Prostate gland (tissue), 2 donors: ENCODE measurements around the gene CNBD2.

Source experiments
- POLR2A ChIP-seq: fragments of 450-650 bp; IDR thresholded peaks from one replicate; pipeline ENCODE4 v1.6.1; 2016; ENCODE audit warnings: antibody characterized with exemption, mild to moderate bottlenecking
- POLR2AphosphoS5 ChIP-seq: sonication (generic); formaldehyde crosslinking; IDR thresholded peaks from one replicate; pipeline ENCODE4 v1.6.1; 2017; ENCODE audit warnings: antibody characterized with exemption
- TF ChIP-seq, protein P1 (sequence below), 4 experiments: fragments of 200-600 bp in 2 of 4; fragments of 450-650 bp in 2 of 4; sonication (generic) in 2 of 4; IDR thresholded peaks; 1 replicate in 3 of 4; 2 replicates in 1 of 4; pipeline ENCODE4 v1.5.1; 2016 to 2019; ENCODE audit warnings: antibody characterized with exemption in 4 of 4, mild to moderate bottlenecking in 2 of 4, moderate library complexity in 2 of 4

- TF ChIP-seq, protein P1, sequence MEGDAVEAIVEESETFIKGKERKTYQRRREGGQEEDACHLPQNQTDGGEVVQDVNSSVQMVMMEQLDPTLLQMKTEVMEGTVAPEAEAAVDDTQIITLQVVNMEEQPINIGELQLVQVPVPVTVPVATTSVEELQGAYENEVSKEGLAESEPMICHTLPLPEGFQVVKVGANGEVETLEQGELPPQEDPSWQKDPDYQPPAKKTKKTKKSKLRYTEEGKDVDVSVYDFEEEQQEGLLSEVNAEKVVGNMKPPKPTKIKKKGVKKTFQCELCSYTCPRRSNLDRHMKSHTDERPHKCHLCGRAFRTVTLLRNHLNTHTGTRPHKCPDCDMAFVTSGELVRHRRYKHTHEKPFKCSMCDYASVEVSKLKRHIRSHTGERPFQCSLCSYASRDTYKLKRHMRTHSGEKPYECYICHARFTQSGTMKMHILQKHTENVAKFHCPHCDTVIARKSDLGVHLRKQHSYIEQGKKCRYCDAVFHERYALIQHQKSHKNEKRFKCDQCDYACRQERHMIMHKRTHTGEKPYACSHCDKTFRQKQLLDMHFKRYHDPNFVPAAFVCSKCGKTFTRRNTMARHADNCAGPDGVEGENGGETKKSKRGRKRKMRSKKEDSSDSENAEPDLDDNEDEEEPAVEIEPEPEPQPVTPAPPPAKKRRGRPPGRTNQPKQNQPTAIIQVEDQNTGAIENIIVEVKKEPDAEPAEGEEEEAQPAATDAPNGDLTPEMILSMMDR (IDR thresholded peaks at IDR 0.05), result no peak
- TF ChIP-seq POLR2A (no peak), POLR2AphosphoS5 (no peak)
Observed at GRCh38 chr20:35968930-35969329, 540 bp downstream of the CNBD2 start.
